ENCODE measurements around the gene FGF3. TPM values are rescaled to one million over a fixed set of nuclear protein-coding genes. Genes with fewer than 3 reads are reported as not detected.

The FGF3 gene
- polyA plus RNA-seq, 1 of the 3 experiments (the other 2 are of a cell fraction), result not detected

DNA sequence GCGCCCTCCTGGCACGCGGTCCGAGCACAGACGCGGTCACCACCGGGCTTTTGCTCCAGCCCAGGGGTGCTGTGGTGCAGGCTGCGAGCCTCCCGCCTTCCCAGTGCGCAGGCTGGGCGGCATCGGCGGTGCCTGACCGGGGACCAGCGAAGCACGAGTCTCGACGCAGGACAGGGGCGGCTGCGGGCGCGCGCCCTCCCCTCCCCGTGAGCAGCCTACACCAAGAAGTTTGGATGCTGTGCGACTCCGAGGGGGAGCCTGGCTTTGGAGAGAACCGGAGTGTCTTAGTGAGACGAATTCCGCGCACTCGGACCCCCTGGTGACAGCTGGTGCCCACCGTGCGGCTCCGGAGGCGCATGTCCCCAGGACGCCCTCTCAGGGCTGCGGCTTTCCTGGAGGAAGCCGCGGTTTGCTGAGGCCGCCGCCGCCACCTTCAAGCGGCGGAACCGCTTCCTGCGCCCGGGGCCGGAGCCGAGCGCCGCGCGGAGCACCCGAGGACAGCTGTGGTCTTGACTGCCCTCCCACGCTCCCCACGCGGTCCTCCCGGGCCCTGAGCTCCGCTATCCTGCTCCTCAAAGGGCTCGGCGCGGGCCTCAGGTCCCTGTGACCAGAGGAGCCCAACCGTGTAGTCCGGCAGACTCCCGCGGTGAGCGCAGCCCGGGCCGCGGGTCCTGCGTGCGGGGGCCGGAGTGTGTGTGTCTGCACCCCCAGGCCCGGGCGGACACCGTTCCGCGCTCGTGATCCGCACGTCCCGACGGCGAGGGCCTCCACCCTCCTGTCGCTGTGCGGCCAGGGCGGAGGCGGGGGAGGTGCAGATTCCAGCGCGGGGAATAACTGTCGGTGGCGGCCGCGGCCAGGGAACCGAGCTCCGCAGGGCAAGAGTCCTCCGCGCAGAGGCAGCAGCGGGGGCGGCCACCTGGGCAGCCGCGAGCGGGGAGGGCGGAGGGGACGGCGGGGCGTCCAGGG, 1.7 kb downstream of the FGF3 start:
- Histone ChIP-seq H3K9ac (no peak overlapping the region), H3K36me3 (replicated peaks in 1 of 2; ENCODE audit: control insufficient read depth in 1 of 2, insufficient read depth in 2 of 2, low read length in 1 of 2) (no peaks in the 10 kb centered on the region), H3F3A (replicated peaks; ENCODE audit: insufficient read depth) (no peaks in the 10 kb centered on the region), H3K4me3 (ENCODE audit: low read depth in 2 of 2, low read length in 1 of 2) (no peak overlapping the region), H3K9me2 (no peaks in the 10 kb centered on the region), H3K9me3 (no peaks in the 10 kb centered on the region), H3K79me2 (ENCODE audit: insufficient read depth) (no peaks in the 10 kb centered on the region), H2AFZ (ENCODE audit: low read depth) (no peak overlapping the region), H3K4me1 (ENCODE audit: control insufficient read depth in 1 of 2, insufficient read depth in 2 of 2, low read depth in 1 of 2, low read length in 1 of 2) (no peaks in the 10 kb centered on the region; a peak in 1 of 4 replicates), H3K27me3 (ENCODE audit: insufficient read depth) (peaks cover 51% of the 10 kb centered on the region), H3K27ac (ENCODE audit: low read depth in 2 of 2, low read length in 1 of 2) (no peak overlapping the region), H4K20me1 (ENCODE audit: insufficient read depth) (no peaks in the 10 kb centered on the region), H3K4me2 (no peak overlapping the region)
- TF ChIP-seq RFX5 (IDR thresholded peaks at IDR 0.05; ENCODE audit: low read length) (no peak), USF2 (IDR thresholded peaks at IDR 0.05; ENCODE audit: borderline replicate concordance, low read depth, low read length) (no peak), GABPA (IDR thresholded peaks at IDR 0.05; ENCODE audit: low read depth) (no peak), REST (IDR thresholded peaks at IDR 0.05; ENCODE audit: low read depth, low read length) (no peak), RXRA (IDR thresholded peaks at IDR 0.05; ENCODE audit: borderline replicate concordance, low read depth) (no peak)
- CTCF ChIA-PET, result interaction anchor here (1.5 kb wide), 2 partner anchors 16 to 25 kb away, joined by 4 to 6 read pairs; no protein-coding TSS in a partner anchor
- peak; percentile 75 for DNase-seq
- POLR2A ChIA-PET, result no interaction called here
- WGBS (ENCODE audit: low lambda C conversion rate), result under 1% methylated on average over 24 of the region's 107 CpGs

DNA sequence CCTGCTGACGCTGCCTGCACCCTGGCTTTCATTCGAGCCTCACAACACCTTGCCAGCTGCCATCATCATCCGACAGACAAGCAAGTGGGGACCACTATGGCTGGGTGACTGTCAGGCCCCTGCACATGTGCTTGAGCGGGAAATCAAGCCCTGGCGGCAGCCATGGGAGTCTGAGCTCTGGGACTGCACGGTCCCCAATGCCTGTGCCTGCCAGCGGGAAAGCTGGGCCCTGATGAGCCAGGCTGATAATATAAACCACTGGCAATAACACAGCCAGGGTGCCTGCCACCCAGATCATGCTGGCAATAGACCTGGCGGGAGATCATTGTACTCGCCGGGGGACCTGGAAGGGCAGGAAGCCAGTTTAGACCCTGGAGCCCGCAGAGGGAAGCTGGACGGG, 2.5 kb downstream of the FGF3 start:
- no peaks in the 10 kb centered on the region for H3K9me3 ChIP-seq
- H3K79me2 ChIP-seq (ENCODE audit: insufficient read depth), result no peaks in the 10 kb centered on the region
- peaks cover 51% of the 10 kb centered on the region for H3K27me3 ChIP-seq (ENCODE audit: insufficient read depth)
- no peak overlapping the region for H3K4me3 ChIP-seq (ENCODE audit: low read depth in 2 of 2, low read length in 1 of 2)
- no peaks in the 10 kb centered on the region; a peak in 1 of 4 replicates for H3K4me1 ChIP-seq (ENCODE audit: control insufficient read depth in 1 of 2, insufficient read depth in 2 of 2, low read depth in 1 of 2, low read length in 1 of 2)
- no peaks in the 10 kb centered on the region for H4K20me1 ChIP-seq (ENCODE audit: insufficient read depth)
- H2AFZ ChIP-seq (ENCODE audit: low read depth), result no peak overlapping the region
- no peaks in the 10 kb centered on the region for H3K9me2 ChIP-seq
- no peak for TF ChIP-seq TCF12 (IDR thresholded peaks at IDR 0.05)
- TF ChIP-seq ELF1 (IDR thresholded peaks at IDR 0.05), result no peak
- TF ChIP-seq GATA2 (CRISPR knock-in tag; IDR thresholded peaks at IDR 0.05), result peak; percentile 75
- no peak for TF ChIP-seq POLR2AphosphoS5 (IDR thresholded peaks at IDR 0.05; ENCODE audit: low read depth, low read length)
- H3K4me2 ChIP-seq, result no peak overlapping the region
- 0% methylated on average over 11 of the region's 12 CpGs for WGBS (ENCODE audit: low lambda C conversion rate)
- no peaks in the 10 kb centered on the region for H3K36me3 ChIP-seq (replicated peaks in 1 of 2; ENCODE audit: control insufficient read depth in 1 of 2, insufficient read depth in 2 of 2, low read length in 1 of 2)
- ChIA-PET POLR2A (no interaction called here), CTCF (no interaction called here)
- no peaks in the 10 kb centered on the region for H3F3A ChIP-seq (replicated peaks; ENCODE audit: insufficient read depth)
- no peak overlapping the region for H3K27ac ChIP-seq (ENCODE audit: low read depth in 2 of 2, low read length in 1 of 2)
- H3K9ac ChIP-seq, result no peak overlapping the region
- DNase-seq, result peak; percentile 78
